HCT116 (cell line): ENCODE measurements around the gene DDX19B. TPM values are rescaled to one million over a fixed set of nuclear protein-coding genes. Genes with fewer than 3 reads are reported as not detected.

Source experiments
- ATAC-seq: fragments of 200-7000 bp; cut with Tn5 transposase; 2 replicates; pipeline ENCODE4 v1.9.1; 2020; ENCODE audit warnings: mild to moderate bottlenecking, moderate library complexity
- BruUV-seq: library from RNA; stranded (reverse); fragments of 400-500 nt; replicated peaks from 2 replicates; lab custom pipeline; 2021; lab: Mats Ljungman, UMichigan
- CTCF ChIA-PET: fragments of 300-600 bp; sonication (Branson Sonifier 250); formaldehyde crosslinking; loops from one replicate; lab custom pipeline; 2021; ENCODE audit warnings: antibody characterized with exemption; lab: Charles Lee
- POLR2A ChIA-PET: fragments of 300-600, 350-600 bp; sonication (Branson Sonifier 250); formaldehyde crosslinking; loops from one replicate; lab custom pipeline; 2021; ENCODE audit warnings: antibody characterized with exemption; lab: Charles Lee
- RAD21 ChIA-PET, 2 experiments: fragments of 300-600 bp; sonication (Branson Sonifier 250); formaldehyde crosslinking; loops; one replicate each; lab custom pipeline; 2023; ENCODE audit warnings: low total read pairs in 2 of 2; ENCODE audit not compliant: uncharacterized antibody in 2 of 2, unreplicated experiment in 2 of 2, low non-redundant PET in 1 of 2; lab: Charles Lee
- DNase-seq: peaks from one replicate; pipeline ENCODE4 v3.0.0-alpha.2; 2010; ENCODE audit warnings: low read depth, low spot score
- H2AFZ ChIP-seq: fragments of 200-600 bp; shearing (Covaris generic), sonication (generic); 2 replicates; pipeline ENCODE4 v1.6.1; 2017; ENCODE audit warnings: low read depth, mixed run types, mixed read lengths, antibody characterized with exemption, low read length; ENCODE audit not compliant: poor library complexity, severe bottlenecking
- H3K27ac ChIP-seq: 2 replicates; pipeline ENCODE4 v1.5.1; 2012; ENCODE audit warnings: low read depth, low read length
- H3K27me3 ChIP-seq: fragments of 200-600 bp; sonication (generic); 2 replicates; pipeline ENCODE4 v1.6.1; 2016; ENCODE audit warnings: mixed run types, low read length, mixed read lengths; ENCODE audit not compliant: insufficient read depth
- H3K36me3 ChIP-seq, 2 experiments: fragments of 200-500 bp in 1 of 2; fragments of 200-600 bp in 1 of 2; sonication (Bioruptor generic) in 1 of 2; sonication (generic) in 1 of 2; 2 replicates each; pipeline versions ENCODE4 v1.5.1 to v1.6.1; 2014 to 2016; ENCODE audit warnings: low read length in 2 of 2, inconsistent platforms in 1 of 2, mixed read lengths in 1 of 2, mixed run types in 1 of 2; ENCODE audit not compliant: insufficient read depth in 2 of 2, control insufficient read depth in 1 of 2
- H3K4me1 ChIP-seq, 2 experiments: fragments of 200-600 bp in 1 of 2; sonication (generic) in 1 of 2; 2 replicates each; pipeline versions ENCODE4 v1.5.1 to v1.6.1; 2012 to 2017; ENCODE audit warnings: low read length in 2 of 2, inconsistent platforms in 1 of 2, mild to moderate bottlenecking in 1 of 2, mixed read lengths in 1 of 2, mixed run types in 1 of 2, moderate library complexity in 1 of 2; ENCODE audit not compliant: insufficient read depth in 2 of 2, control insufficient read depth in 1 of 2
- H3K4me2 ChIP-seq: fragments of 200-600 bp; sonication (generic); 2 replicates; pipeline ENCODE4 v1.6.1; 2017; ENCODE audit warnings: mixed run types, low read length, mixed read lengths
- H3K4me3 ChIP-seq, 2 experiments: fragments of 200-600 bp in 1 of 2; sonication (generic) in 1 of 2; replicated peaks in 1 of 2; 2 replicates each; pipeline ENCODE4 v1.5.1; 2011 to 2016; ENCODE audit warnings: low read length in 2 of 2, control low read depth in 1 of 2, low read depth in 1 of 2, mild to moderate bottlenecking in 1 of 2, mixed read lengths in 1 of 2, mixed run types in 1 of 2
- H3K79me2 ChIP-seq: fragments of 200-600 bp; sonication (generic); 2 replicates; pipeline ENCODE4 v1.6.1; 2017; ENCODE audit warnings: mild to moderate bottlenecking, mixed run types, low read length, moderate library complexity, mixed read lengths; ENCODE audit not compliant: insufficient read depth
- H3K9ac ChIP-seq: fragments of 200-600 bp; sonication (generic); 2 replicates; pipeline ENCODE4 v1.6.1; 2016; ENCODE audit warnings: low read length, mixed read lengths
- H3K9me2 ChIP-seq: fragments of 200-600 bp; sonication (generic), shearing (Covaris generic); 2 replicates; pipeline ENCODE4 v1.6.1; 2017; ENCODE audit warnings: mixed run types, mild to moderate bottlenecking, moderate library complexity; ENCODE audit not compliant: insufficient read depth
- H3K9me3 ChIP-seq, 2 experiments: fragments of 200-500 bp in 1 of 2; fragments of 200-600 bp in 1 of 2; sonication (Bioruptor generic) in 1 of 2; sonication (generic) in 1 of 2; 2 replicates each; pipeline ENCODE4 v1.6.1; 2014 to 2017; ENCODE audit warnings: low read length in 2 of 2, mixed read lengths in 2 of 2, inconsistent platforms in 1 of 2, low read depth in 1 of 2, mild to moderate bottlenecking in 1 of 2, mixed run types in 1 of 2, moderate library complexity in 1 of 2; ENCODE audit not compliant: control insufficient read depth in 1 of 2, insufficient read depth in 1 of 2
- H4K20me1 ChIP-seq: fragments of 200-600 bp; sonication (generic), shearing (Covaris generic); 2 replicates; pipeline ENCODE4 v1.6.1; 2017; ENCODE audit warnings: mixed run types, mild to moderate bottlenecking, moderate library complexity; ENCODE audit not compliant: insufficient read depth
- ATF3 ChIP-seq: IDR thresholded peaks from 2 replicates; pipeline ENCODE4 v1.6.1; 2012
- CBX3 ChIP-seq: IDR thresholded peaks from 2 replicates; pipeline ENCODE4 v1.6.1; 2012; ENCODE audit warnings: low read depth
- CEBPB ChIP-seq: IDR thresholded peaks from 2 replicates; pipeline ENCODE4 v1.6.1; 2012; ENCODE audit warnings: low read depth
- CTCF ChIP-seq, 3 experiments: fragments of 200-600 bp in 1 of 3; sonication (generic) in 1 of 3; IDR thresholded peaks in 2 of 3; conservative IDR thresholded peaks in 1 of 3; 2 replicates each; pipeline ENCODE4 v1.5.1; 2012 to 2017; ENCODE audit warnings: low read depth in 2 of 3, low read length in 2 of 3, antibody characterized with exemption in 1 of 3, borderline replicate concordance in 1 of 3, control low read depth in 1 of 3, mild to moderate bottlenecking in 1 of 3, mixed read lengths in 1 of 3, mixed run types in 1 of 3, moderate library complexity in 1 of 3; ENCODE audit not compliant: insufficient read depth in 1 of 3
- EGR1 ChIP-seq: IDR thresholded peaks from 2 replicates; pipeline ENCODE4 v1.6.1; 2012; ENCODE audit warnings: low read depth
- ELF1 ChIP-seq: IDR thresholded peaks from 2 replicates; pipeline ENCODE4 v1.6.1; 2012; ENCODE audit warnings: low read depth, borderline replicate concordance
- EZH2 ChIP-seq: fragments of 200-600 bp; sonication (generic); IDR thresholded peaks from 2 replicates; pipeline ENCODE4 v1.6.1; 2017; ENCODE audit warnings: antibody characterized with exemption, mixed run types
- EZH2phosphoT487 ChIP-seq: fragments of 200-600 bp; IDR thresholded peaks from 2 replicates; pipeline ENCODE4 v1.6.1; 2018; ENCODE audit warnings: antibody characterized with exemption, borderline replicate concordance
- FOSL1 ChIP-seq: IDR thresholded peaks from 2 replicates; pipeline ENCODE4 v1.6.1; 2012; ENCODE audit warnings: low read depth
- JUND ChIP-seq: IDR thresholded peaks from 2 replicates; pipeline ENCODE4 v1.6.1; 2012
- RAD21 ChIP-seq: IDR thresholded peaks from 2 replicates; pipeline ENCODE4 v1.6.1; 2012; ENCODE audit warnings: low read depth, mild to moderate bottlenecking
- REST ChIP-seq: IDR thresholded peaks from 2 replicates; pipeline ENCODE4 v1.6.1; 2012; ENCODE audit warnings: low read depth
- TCF7L2 ChIP-seq: IDR thresholded peaks from 2 replicates; pipeline ENCODE4 v1.7.0; 2011; ENCODE audit warnings: borderline replicate concordance, inconsistent platforms; ENCODE audit not compliant: insufficient read depth, insufficient read length; ENCODE audit errors: extremely low read depth
- YY1 ChIP-seq: IDR thresholded peaks from 2 replicates; pipeline ENCODE4 v1.6.1; 2011; ENCODE audit warnings: low read length, low read depth, moderate library complexity, mild to moderate bottlenecking; ENCODE audit not compliant: insufficient replicate concordance; ENCODE audit errors: extremely low read depth
- ZFX ChIP-seq: fragments of 450-650 bp; IDR thresholded peaks from 2 replicates; pipeline ENCODE4 v1.6.1; 2017
- intact Hi-C: fragments of 100-400 bp; cut with micrococcal nuclease; formaldehyde crosslinking; loops from 2 replicates; pipeline ENCODE4 v1.10.0; 2022
- total RNA-seq: library from RNA; stranded (reverse); gene quantifications from one replicate; pipeline ENCODE4 v1.2.1, GENCODE V29; 2021; ENCODE audit not compliant: unreplicated experiment

Gene DDX19B
- total RNA-seq, 1 experiment from 2014 or later: 36.6 TPM

GRCh38 chr16:70342016-70342415, 43.0 kb downstream of the DDX19B start:
- no peak for DNase-seq
- Histone ChIP-seq H3K36me3 (no peaks in the 10 kb centered on the region), H3K27ac (no peak overlapping the region), H2AFZ (no peak overlapping the region), H3K79me2 (peaks cover 9% of the 10 kb centered on the region; the same call in 1 of the 2 replicates), H3K27me3 (no peaks in the 10 kb centered on the region), H3K9ac (no peak overlapping the region), H3K9me2 (no peaks in the 10 kb centered on the region), H3K9me3 (no peaks in the 10 kb centered on the region), H4K20me1 (no peaks in the 10 kb centered on the region), H3K4me2 (no peak overlapping the region), H3K4me1 (peaks cover 5 to 9% of the 10 kb centered on the region in 2 experiments; a peak in 3 of 4 replicates), H3K4me3 (no peak overlapping the region)
- CTCF ChIA-PET: no interaction called here
- TF ChIP-seq ELF1 (no peak), YY1 (no peak)
- BruUV-seq: no TSS peak
- intact Hi-C loops: no loop called here
- no peak for ATAC-seq
- RAD21 ChIA-PET: no interaction called here
- POLR2A ChIA-PET: no interaction called here

GRCh38 chr16:70345840-70346239, 46.9 kb downstream of the DDX19B start:
- RAD21 ChIA-PET: no interaction called here
- Histone ChIP-seq H3K79me2 (peaks cover 45% of the 10 kb centered on the region), H3K4me2 (peak overlapping the region; percentile 87), H2AFZ (no peak overlapping the region), H3K27me3 (no peaks in the 10 kb centered on the region), H3K9me3 (no peaks in the 10 kb centered on the region), H4K20me1 (no peaks in the 10 kb centered on the region), H3K27ac (peak overlapping the region; percentile 81), H3K4me1 (peaks cover 8 to 15% of the 10 kb centered on the region in 2 experiments), H3K9ac (peak overlapping the region; percentile 83), H3K4me3 (peak overlapping the region; percentile 72 to 94), H3K9me2 (no peaks in the 10 kb centered on the region), H3K36me3 (peaks cover 12 to 19% of the 10 kb centered on the region in 2 experiments; a peak in 2 of 4 replicates)
- no peak for DNase-seq
- POLR2A ChIA-PET: interaction anchor here (1.6 to 2.4 kb wide), 3 partner anchors 35 to 59 kb away, joined by 4 to 11 read pairs (median 5); partner anchors contain the start of gene DDX19B
- no peak for ATAC-seq
- BruUV-seq: TSS peak; percentile 88
- CTCF ChIA-PET: interaction anchor here (1.4 kb wide), 1 partner anchor 14 kb away, joined by 4 read pairs; no protein-coding TSS in a partner anchor
- intact Hi-C loops: loop anchor here (2.0 kb wide), 1 partner anchor 57 kb away; the partner anchor contains the start of gene AARS1
- TF ChIP-seq CEBPB (no peak), TCF7L2 (no peak), ZFX (no peak), ELF1 (no peak), JUND (no peak), CBX3 (no peak), RAD21 (no peak), ATF3 (no peak), REST (no peak), EGR1 (no peak), FOSL1 (no peak), EZH2phosphoT487 (no peak), CTCF (IDR thresholded peaks at IDR 0.05 in 2 of 3, conservative IDR thresholded peaks at IDR 0.05 in 1 of 3; ENCODE audit: borderline replicate concordance in 1 of 3, insufficient read depth in 1 of 3, low read depth in 2 of 3, low read length in 2 of 3) (no peak), EZH2 (no peak)
